HG03066 (cell line): ENCODE data around the gene RBFOX2.
"Not testable (repeated sequence)": the region's sequence is repeated elsewhere in the genome, so short reads cannot be mapped to it uniquely, and the experiment has no call there.

Source experiments
- ATAC-seq: cut with Tn5 transposase; IDR thresholded peaks from one replicate; pipeline ENCODE4 v1.9.1; 2021; ENCODE audit warnings: low read depth; ENCODE audit not compliant: unreplicated experiment

RBFOX2 gene

GRCh38 chr22:36028646-36029405 lies at the start of gene RBFOX2:
RBFOX2 (minus strand) TSS chr22:36028824; CDS start chr22:36028425, 399 bp downstream.
- ATAC-seq: no peak

GRCh38 chr22:36077271-36077670 lies 48.6 kb upstream of the RBFOX2 start:
- ATAC-seq: no peak

GRCh38 chr22:36075724-36076123 lies 47.1 kb upstream of the RBFOX2 start:
- ATAC-seq: no peak

- no peak for ATAC-seq
Observed at GRCh38 chr22:36075230-36075629, 46.6 kb upstream of the RBFOX2 start.

DNA sequence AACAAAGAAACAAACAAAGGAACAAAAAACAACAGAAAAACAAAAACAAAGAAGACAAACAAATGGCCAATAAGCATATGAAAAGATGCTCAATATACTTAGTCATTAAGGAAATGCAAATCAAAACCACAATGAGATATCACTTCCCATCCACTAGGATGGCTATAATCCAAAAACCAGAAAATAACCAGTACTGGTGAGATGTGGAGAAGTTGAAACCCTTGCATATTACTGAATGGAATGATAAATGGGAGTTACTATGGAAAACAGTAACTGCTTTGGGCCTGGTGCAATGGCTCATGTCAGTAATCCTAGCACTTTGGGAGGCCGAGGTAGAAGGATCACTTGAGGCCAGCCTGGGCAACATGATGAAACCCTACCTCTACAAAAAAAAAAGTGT lies 44.9 kb upstream of the RBFOX2 start:
- no peak for ATAC-seq

GRCh38 chr22:36070645-36071044 lies 42.0 kb upstream of the RBFOX2 start:
- ATAC-seq: not testable (repeated sequence)

DNA sequence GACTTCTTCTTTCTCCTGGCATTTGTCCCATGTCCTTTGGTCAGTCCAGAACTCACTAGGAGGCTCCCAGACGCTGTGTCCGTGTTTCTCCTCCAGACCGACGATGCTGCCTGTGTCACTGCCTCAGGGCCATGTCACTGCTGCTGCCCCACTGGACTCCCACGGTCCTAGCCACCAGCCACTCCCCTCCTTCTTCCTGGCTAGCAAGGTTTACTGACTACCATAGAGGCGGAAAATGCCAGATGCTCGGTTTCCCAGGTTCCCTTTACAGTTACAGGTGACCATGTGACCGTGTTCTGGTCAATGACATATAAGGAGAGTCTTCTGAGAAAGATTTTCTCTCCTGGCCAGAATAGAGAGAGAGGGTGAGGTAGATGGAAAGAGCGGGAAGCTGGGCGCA lies 40.7 kb upstream of the RBFOX2 start:
- no peak for ATAC-seq

- ATAC-seq: no peak
Observed at GRCh38 chr22:36068776-36069344, 40.2 kb upstream of the RBFOX2 start.

DNA sequence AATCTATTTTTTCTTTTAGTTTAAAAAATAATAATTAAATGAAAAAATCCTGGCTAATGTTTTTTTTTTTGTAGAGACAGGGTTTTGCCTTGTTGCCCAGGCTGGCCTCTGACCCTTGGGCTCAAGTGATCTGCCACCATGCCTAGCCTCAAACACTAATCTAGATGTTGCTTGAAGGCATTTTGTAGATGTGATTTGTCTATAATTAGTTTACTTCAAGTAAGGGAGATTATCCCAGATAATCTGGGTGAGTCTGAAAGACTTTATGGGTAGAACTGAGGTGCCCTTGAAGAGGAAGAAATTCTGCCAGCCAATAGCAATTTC lies 38.6 kb upstream of the RBFOX2 start:
- no peak for ATAC-seq

GRCh38 chr22:36065775-36066544 lies 37.3 kb upstream of the RBFOX2 start:
- no peak for ATAC-seq

DNA sequence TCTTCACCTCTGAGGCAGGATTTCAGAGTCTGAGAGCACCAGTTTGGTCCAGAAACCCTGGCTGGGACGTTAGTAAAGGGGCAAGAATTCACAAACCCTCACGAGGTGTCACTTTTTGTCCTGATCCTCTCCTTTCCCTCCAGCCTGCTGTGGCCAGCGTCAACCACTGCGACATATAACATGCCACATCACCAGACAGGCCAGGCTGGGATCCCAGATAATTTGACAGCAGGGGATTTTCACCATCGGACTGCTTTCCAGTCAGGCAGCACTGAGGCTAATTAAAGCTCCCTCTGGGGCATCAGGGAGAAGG lies 36.8 kb upstream of the RBFOX2 start:
- no peak for ATAC-seq

- no peak for ATAC-seq
Observed at GRCh38 chr22:36064358-36064757, 35.7 kb upstream of the RBFOX2 start.

GRCh38 chr22:36056980-36057379 lies 28.4 kb upstream of the RBFOX2 start:
- no peak for ATAC-seq

GRCh38 chr22:36055376-36056295 lies 27.0 kb upstream of the RBFOX2 start:
- no peak for ATAC-seq

DNA sequence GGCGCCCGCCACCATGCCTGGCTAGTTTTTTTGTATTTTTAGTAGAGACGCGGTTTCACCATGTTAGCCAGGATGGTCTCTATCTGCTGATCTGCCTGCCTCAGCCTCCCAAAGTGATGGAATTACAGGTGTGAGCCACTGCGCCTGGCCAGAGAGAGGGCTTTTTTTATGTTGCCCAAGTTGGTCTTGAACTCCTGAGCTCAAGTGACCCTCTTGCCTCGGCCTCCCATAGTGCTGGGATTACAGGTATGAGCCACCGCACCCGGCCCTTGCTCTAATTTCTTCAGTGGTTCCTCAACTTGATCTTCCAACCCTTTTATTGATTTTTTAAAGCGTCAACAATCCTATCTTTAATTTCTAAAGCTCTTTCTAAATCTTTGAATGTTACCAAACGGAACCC lies 25.8 kb upstream of the RBFOX2 start:
- not testable (repeated sequence) for ATAC-seq

DNA sequence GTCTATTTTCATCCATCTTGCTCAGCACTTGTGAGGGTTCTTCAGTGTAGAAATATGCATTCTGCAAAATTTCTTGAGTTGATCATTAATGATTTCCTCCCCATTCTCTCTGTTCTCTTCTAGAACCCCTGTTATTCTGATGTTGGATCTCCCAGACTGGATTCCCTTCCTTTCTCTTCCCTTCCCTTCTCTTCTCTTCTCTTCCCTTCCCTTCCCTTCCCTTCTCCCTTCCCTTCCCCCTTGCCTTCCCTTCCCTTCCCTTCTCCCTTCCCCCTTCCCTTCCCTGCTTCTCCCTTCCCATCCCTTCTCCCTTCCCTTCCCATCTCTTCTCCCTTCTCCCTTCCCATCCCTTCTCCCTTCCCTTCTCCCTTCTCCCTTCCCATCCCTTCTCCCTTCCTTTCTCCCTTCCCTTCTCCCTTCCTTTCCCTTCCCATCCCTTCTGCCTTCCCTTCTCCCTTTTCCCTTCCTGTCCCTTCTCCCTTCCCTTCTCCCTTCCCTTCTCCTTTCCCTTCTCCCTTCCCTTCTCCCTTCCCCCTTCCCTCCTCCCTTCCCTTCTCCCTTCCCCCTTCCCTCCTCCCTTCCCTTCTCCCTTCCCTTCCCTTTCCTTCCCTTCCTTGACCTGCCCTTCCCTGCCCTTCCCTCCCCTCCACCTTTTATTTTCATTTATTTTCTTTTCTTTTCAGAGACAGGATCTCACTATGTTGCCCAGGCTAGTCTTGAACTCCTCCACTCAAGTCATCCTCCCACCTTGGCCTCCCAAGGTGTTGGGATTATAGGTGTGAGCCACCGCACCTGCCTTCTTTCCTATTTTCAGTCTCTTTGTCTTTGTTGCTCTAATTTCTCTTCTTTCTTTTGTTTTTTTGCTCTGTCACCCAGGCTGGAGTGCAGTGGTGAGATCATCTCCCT lies 24.9 kb upstream of the RBFOX2 start:
- no peak for ATAC-seq

- ATAC-seq: no peak
Observed at GRCh38 chr22:36052505-36052941, 23.9 kb upstream of the RBFOX2 start.

DNA sequence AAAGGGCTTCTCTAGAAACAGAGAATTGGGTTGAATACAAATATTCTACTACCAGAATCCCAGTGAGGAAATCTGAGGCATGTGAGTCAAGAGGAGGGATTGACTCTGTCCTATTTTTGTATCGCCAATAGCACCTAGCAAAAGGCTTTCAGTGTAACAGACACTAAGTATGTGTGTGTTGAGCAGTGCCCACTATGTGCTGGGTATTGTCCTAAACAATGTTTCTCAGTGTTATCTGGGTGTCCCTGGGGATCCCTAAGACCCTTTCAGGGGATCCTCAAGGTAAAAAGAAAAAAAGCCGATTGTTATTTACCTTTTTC lies 21.0 kb upstream of the RBFOX2 start:
- ATAC-seq: no peak

DNA sequence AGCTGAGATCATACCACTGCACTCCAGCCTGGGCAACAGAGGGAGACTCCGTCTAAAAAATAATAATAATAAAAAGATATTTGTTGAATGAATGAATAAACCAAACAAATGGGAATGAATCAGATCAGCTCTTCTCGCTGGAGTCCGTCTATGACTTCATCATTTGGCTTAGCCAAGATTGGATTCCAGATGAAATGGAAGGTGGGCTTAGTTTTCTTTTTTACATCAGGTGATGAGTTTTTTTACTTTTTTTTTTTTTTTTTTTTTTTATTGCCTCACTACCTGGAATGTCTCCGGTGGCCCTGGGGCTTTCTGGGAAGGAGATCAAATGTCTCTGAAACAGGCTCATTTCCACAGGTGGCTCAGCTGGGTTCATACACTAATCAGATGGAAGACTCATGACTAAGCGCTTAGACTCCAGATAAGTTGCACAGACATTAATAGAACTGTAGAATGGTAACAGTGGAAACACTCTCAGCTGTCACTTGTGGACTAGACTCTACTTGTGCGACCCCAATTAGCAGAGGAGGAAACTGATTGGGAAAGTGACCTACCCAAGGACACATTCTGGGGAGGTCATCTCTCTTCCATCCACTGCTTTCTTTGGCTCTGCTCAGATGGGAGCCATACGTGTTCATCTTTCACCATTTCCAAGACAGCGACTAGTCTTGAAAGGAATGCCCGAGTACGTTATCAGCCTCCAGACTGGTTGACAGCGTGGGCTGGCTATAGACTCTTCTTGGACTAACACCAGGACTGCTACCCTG lies 20.5 kb upstream of the RBFOX2 start:
- no peak for ATAC-seq
